OCI-LY1 (cell line): ENCODE measurements around the gene TLK1.

Source experiments
- CTCF ChIP-seq: fragments of 200-600 bp; sonication (generic), shearing (Covaris generic); IDR thresholded peaks from 2 replicates; pipeline ENCODE4 v1.5.1; 2017; ENCODE audit warnings: mild to moderate bottlenecking, antibody characterized with exemption, low read length, moderate library complexity, mixed read lengths
- EZH2 ChIP-seq: fragments of 200-600 bp; sonication (generic), shearing (Covaris generic); IDR thresholded peaks from 2 replicates; pipeline ENCODE4 v1.8.0; 2017; ENCODE audit warnings: borderline replicate concordance, mixed run types, mild to moderate bottlenecking, antibody characterized with exemption, low read length, moderate library complexity, mixed read lengths

DNA sequence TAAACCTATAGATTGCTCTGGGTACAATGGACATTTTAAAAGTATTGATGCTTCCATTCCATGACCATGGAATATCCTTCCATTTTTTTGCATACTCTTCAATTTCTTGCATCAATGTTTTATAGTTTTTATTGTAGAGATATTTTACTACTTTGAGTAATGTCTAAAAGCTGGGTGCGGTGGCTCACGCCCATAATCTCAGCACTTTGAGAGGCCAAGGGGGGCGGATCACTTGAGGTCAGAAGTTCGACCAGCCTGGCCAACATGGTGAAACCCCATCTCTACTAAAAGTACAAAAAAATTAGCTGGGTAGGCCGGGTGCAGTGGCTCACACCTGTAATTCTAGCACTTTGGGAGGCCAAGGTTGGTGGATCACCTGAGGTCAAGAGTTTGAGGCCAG is 88.5 kb downstream of the TLK1 start:
- TF ChIP-seq CTCF (no peak), EZH2 (no peak)
